Measurements from ENCODE around the gene STK39. TPM values are rescaled to one million over a fixed set of nuclear protein-coding genes. Genes with fewer than 3 reads are reported as not detected.

The STK39 gene
- total and polyA plus RNA-seq, 9 of the 15 experiments (the other 6 are each of a cell fraction or from before 2014, with no cell fraction given) = 0.19 to 0.76 (median 0.51) TPM

DNA sequence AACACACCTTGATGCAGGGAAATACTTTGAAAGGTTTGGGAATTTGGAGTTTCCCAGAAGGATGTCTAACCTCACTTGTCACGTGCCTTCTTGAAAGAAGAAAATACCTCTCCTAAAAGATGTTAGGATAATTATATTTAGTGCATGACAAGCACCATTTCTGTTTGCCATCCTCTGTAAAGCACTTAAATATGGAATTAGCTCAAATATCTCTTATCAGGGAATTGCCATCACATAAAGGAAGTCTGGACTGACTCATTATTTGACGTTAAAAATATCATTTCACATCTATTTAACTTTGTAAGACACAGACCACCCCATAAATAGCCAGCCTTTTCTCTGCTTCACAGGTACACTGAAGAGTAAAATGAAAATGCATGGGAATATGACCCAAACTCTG lies 140.1 kb downstream of the STK39 start:
- Histone ChIP-seq H3K79me2 (ENCODE audit: control insufficient read depth, insufficient read depth, low read length) (no peaks in the 10 kb centered on the region), H3K4me1 (replicated peaks in 1 of 2; ENCODE audit: control insufficient read depth in 2 of 2, insufficient read depth in 2 of 2, low read length in 2 of 2) (no peaks in the 10 kb centered on the region), H3K4me3 (no peak overlapping the region), H3K9me3 (replicated peaks; ENCODE audit: control insufficient read depth, insufficient read depth, low read depth, low read length) (no peaks in the 10 kb centered on the region), H2AFZ (ENCODE audit: low read depth, low read length) (no peak overlapping the region), H3K36me3 (ENCODE audit: control insufficient read depth, insufficient read depth, low read length) (no peaks in the 10 kb centered on the region), H3K27ac (ENCODE audit: extremely low read depth, low read depth, low read length) (no peak overlapping the region), H4K20me1 (replicated peaks; ENCODE audit: control insufficient read depth, insufficient read depth, low read length) (no peaks in the 10 kb centered on the region), H3K9me1 (ENCODE audit: control insufficient read depth, insufficient read depth, low read length) (no peaks in the 10 kb centered on the region), H3K9ac (ENCODE audit: insufficient read depth in 1 of 2, low read depth in 2 of 2, low read length in 2 of 2) (no peak overlapping the region), H3K27me3 (ENCODE audit: control insufficient read depth in 2 of 2, insufficient read depth in 2 of 2, low read length in 2 of 2) (no peaks in the 10 kb centered on the region), H3K4me2 (ENCODE audit: insufficient read depth, low read length) (no peak overlapping the region)
- no peak for DNase-seq (ENCODE audit: extremely low read depth in 1 of 4, low spot score in 3 of 4)
- FAIRE-seq = no peak
- no peak for ATAC-seq
- in situ Hi-C loops (cut with MboI) (no loop called here), intact Hi-C loops (cut with micrococcal nuclease) (no loop called here)
- POLR2A ChIA-PET = no interaction called here
- no TSS peak for BruUV-seq (replicated peaks)
- CTCF ChIA-PET (ENCODE audit: low intra/inter-chr PET ratio) = no interaction called here
- 0% methylated on average over 2 of the region's 2 CpGs for WGBS (ENCODE audit: insufficient coverage, low coverage, missing lambda C conversion rate)
- TF ChIP-seq ZNF239 (CRISPR knock-in tag; IDR thresholded peaks at IDR 0.05) = no peak
- TF ChIP-seq, protein P1, sequence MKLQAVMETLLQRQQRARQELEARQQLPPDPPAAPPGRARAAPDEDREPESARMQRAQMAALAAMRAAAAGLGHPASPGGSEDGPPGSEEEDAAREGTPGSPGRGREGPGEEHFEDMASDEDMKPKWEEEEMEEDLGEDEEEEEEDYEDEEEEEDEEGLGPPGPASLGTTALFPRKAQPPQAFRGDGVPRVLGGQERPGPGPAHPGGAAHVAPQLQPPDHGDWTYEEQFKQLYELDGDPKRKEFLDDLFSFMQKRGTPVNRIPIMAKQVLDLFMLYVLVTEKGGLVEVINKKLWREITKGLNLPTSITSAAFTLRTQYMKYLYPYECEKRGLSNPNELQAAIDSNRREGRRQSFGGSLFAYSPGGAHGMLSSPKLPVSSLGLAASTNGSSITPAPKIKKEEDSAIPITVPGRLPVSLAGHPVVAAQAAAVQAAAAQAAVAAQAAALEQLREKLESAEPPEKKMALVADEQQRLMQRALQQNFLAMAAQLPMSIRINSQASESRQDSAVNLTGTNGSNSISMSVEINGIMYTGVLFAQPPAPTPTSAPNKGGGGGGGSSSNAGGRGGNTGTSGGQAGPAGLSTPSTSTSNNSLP (IDR thresholded peaks at IDR 0.05; ENCODE audit: borderline replicate concordance, low read depth, low read length) = no peak
- TF ChIP-seq, protein P2, sequence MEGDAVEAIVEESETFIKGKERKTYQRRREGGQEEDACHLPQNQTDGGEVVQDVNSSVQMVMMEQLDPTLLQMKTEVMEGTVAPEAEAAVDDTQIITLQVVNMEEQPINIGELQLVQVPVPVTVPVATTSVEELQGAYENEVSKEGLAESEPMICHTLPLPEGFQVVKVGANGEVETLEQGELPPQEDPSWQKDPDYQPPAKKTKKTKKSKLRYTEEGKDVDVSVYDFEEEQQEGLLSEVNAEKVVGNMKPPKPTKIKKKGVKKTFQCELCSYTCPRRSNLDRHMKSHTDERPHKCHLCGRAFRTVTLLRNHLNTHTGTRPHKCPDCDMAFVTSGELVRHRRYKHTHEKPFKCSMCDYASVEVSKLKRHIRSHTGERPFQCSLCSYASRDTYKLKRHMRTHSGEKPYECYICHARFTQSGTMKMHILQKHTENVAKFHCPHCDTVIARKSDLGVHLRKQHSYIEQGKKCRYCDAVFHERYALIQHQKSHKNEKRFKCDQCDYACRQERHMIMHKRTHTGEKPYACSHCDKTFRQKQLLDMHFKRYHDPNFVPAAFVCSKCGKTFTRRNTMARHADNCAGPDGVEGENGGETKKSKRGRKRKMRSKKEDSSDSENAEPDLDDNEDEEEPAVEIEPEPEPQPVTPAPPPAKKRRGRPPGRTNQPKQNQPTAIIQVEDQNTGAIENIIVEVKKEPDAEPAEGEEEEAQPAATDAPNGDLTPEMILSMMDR (IDR thresholded peaks at IDR 0.05 in 2 of 3, conservative IDR thresholded peaks at IDR 0.05 in 1 of 3; ENCODE audit: insufficient read depth in 2 of 3, low read depth in 1 of 3, low read length in 3 of 3) = no peak
- TF ChIP-seq POLR2G (IDR thresholded peaks at IDR 0.05; ENCODE audit: low read depth, low read length) = no peak

Measured in K562 (cell line).